NCI-H2081 treated with DMSO at 0.1 percent for 48 hours (cell line): ENCODE data around the gene CYTH3.

Source experiments
- DNase-seq: peaks from one replicate; lab custom pipeline; 2025; lab: John Stamatoyannopoulos, UW

CYTH3 gene

DNA sequence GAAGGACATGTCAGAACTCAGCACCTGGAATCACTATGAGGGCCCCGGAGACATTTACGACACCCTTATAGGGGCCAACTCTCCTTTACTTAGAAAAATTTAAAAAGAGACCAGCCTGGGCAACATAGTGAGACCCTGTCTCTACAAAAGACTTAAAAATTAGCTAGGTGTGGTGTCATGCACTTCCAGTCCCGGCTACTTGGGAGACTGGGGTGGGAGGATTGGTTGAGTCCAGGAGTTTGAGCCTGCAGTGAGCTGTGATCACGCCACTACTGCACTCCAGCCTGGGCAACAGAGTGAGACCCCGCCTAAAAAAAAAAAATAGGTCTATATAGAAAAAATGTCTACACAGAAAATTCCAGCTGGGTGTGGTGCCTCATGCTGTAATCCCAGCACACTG is 7.5 kb upstream of the CYTH3 start:
- DNase-seq: no peak

DNA sequence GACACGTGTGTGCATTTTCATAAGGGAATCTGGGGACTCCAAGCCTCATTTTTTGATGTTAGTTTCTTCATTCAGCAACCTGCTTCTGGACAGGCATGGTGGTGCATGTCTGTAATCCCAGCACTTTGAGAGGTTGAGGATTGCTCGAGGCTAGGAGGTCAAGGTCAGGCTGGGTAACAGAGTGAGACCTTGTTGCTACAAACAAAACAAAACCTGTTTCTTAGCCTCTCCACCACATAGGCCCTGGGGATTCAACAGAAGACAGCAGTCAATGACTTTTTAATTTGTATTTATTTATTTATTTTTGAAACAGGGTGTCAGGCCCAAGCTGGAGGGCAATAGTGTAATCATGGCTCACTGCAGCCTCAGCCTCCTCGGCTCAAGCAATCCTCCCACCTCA is 6.9 kb upstream of the CYTH3 start:
- no peak for DNase-seq

DNA sequence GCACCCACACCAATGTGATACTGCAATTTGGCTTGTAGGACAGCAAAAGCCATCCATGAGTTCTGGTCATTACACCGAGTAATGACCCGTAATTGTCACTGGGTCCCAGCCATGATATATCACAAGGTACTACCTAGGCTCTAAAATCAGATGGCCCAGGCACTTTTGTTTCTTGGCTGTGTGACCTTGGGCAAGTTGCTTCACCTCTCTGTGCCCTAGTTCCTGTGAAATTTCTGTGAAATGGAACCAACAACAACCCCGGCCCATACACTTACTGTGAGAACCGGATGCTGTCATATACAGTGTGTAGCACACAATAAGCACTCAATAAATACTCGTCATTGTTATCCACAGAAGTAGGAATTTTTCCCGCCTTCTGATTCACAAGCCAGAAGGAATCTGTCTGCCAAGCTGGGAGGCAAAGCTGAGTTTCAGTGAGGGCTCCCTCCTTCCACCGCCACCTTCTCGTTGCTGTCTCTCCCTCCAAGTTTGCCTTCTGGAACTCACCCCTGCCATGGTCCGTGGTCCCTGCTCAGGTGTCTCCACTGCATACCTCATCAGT is 6.4 kb upstream of the CYTH3 start:
- DNase-seq: no peak

DNA sequence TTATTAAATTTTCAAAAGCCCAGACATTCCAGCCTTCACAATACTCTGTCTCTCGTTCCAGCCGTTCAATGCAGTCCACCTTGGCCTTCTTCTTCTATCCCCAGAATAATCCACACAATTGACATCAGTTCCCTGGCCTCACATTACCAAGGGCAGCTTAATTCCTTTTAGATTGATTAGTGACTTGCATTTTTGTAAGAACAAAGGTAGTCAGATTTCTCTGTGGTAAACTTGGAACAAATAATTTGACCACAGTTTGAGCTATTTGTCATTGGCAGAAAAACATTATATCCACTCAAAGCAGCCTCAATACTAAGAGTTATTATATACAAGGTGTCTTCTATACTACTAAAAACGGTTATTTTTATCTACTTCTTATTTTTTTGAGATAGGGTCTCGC is 5.1 kb upstream of the CYTH3 start:
- no peak for DNase-seq

DNA sequence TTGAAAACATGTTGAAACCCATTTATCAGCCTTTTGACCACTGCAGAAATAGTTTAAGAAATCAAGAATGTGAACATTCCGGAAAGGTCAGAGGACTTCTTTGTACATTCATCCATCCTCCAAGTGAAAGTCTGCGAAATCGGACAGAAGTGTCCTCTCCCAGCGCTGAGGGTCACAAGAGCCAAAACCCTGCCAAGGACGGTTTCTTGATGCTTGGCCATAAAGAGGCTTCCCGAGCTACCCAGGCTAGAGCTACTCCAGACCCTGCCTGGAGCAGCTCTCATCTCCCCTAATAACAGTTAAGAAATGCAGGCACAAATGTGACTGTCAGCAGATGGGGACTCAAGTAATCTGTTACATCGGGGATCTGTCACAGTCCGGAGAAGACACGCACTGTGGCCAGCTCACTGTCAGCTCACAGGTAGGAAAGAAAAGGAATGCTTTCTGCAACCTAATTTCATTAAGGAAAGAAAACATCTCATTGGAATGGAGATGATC is 4.5 kb upstream of the CYTH3 start:
- no peak for DNase-seq

DNA sequence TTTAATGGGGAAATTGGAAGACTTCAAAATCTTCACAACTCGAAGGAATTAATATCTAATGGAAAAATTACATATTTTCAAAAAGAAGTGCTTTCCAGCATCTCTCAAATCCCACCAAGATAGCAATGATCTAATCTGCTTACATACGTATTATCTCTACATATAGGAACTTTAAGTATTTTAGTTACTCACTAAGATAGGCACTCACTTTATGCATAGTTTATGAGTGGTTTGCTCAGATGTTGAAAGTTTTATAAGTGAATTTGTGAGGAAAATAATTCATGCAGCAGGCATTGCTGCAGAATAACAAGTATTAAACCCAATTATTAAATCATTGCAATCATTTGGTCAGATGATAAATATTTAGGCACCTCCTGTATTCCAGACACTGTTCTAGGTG is 2.3 kb upstream of the CYTH3 start:
- no peak for DNase-seq

DNA sequence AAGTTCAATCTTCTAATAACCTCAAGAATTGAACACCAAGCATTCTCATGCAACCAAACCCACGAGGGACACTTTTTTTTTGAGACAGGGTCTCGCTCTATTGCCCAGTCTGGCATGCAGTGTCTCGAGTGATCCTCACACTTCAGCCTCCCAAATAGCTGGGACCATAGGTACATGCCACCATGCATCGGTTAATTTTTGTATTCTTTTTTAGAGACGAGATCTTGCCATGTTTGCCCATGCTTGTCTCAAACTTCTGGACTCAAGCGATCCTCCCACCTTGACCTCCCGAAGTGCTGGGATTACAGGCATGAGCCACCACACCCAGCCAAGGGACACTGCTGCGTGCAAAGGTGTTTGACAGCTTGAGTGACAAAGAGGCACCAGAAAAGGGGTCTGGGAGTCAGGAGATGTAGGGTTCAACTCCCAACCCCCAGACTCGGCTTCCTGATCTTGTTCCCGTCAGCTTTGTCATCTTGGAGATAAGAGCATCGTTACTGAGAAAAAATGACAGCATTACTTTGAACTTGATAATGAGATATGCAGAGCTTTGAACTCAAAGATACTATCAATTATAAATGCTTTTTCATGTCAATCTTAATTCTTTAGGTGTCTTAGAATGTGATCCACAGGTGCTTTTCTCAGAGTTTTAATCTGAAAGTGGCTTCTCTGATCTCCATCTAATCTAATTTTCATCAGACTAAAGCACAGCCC is 1.6 kb upstream of the CYTH3 start:
- DNase-seq: no peak

DNA sequence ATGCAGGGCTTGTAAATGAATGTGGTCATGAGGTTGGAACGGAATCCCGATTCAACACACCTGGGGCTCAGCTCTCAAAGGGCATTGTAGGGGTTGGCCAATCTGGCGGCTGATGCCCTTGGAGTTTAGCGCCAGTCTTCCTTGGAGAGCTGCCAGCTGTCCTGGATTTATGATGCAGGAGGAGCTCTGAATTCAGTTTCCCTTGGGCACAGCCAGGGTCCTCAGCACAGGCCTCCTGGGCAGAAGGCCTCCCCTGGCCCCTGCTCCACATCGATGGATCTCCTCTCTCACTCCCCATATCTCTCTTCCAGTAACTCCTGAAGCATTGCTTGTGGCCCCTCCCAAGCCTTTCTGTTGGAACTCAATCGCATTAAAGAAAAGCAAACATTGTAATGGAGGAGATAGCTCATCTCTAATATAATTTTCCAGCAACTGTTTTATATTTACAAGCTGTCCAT is 985 bp upstream of the CYTH3 start:
- no peak for DNase-seq

DNA sequence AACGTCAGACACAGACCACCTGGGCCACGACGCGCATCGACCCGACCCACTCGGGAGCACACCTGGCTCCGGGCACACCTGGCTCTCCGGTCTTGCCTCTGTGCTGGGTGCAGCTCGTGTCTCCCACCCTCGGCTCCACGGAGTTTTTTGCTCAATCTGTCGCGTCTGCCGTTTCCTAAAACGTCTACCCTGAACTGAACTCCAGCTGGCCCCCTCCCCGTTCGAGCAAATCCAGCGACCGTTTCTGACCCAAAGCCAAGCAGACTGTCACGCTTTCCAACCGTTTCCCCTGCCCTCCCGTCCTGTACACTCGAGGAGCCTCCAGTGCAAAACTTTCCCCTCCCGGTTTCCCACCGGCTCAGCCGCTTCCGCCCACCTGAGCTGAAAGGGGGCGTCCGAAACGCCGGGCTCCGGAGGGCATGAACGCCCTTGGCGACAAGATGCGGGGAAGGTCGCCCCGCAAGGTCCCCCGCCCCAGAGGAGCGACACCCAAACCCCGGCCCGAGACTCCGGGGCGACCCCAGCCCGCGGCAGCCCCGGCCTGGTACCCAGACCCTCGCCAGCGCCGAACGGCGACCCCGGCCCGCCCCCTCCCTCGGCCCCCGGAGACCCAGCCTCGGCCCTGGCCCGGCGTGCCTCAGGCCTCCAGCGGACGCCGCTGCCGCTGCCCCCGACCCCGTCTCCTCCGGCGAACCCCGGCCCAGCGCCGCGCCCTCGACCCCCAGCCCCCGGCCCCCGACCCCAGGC is 557 bp downstream of the CYTH3 start:
- no peak for DNase-seq

DNA sequence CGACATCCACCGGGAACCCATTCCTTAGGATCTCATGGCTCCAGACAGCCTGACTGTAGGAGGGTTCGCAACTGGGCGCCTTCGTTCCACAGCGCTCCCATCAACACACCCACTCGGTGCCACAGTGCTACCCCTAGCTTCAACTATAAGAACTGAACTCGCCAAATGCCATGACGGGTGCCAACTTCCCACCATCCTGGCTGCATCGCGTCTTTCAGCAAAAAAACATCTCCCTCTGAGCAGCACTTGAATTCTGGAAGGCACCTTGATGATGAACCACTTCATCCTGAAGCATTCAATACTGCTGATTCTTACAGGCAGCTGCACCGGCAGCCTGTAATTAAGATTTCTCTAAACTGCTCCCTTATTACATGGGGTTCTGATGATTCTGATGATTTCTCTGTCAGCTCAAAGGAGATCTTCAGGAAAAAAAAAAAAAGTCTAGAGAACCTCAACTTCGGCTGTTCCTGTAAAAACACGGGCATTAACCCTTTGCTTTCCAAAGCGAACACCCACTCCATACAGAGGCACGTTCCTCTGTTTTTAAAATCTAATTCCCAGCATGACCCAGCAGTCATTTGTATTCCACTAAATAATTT is 1.3 kb downstream of the CYTH3 start:
- DNase-seq: no peak

DNA sequence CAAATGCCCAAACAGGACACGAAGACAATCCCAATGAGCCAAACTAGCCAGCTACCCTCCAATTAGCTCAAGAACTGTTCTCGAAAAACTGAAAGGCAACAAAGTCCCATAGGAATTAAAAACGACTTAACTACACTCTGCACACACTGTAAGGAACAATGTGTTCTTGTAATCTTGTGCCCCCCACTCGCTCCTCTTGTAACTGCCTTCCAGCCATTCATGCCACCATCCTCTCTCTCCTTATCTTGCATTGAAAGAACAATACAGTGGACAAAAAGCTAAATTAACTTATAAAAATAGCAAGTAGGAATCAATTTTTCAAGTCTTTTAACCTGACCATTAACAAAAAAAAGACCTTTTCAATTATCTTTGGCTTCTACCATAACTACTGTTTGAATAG is 2.9 kb downstream of the CYTH3 start:
- DNase-seq: no peak

DNA sequence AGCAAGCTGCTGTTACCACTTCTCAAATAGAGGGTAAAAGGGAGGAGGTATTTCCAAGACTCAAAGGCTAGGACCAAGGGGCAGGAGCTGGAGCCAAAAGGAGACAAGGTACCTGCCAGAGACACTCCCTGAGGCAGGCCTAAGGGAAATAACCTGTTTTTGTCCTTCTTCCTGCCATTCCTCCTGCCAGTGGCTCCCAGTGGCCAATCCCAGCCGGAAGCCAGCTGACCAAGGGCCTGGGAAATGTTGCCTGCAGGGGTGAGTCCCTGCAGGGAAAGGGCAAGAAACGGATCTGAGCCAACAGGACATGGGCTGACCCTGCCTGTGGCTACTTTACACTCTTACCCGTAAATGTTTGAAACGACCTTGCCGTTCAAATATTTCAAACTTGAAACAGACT is 3.5 kb downstream of the CYTH3 start:
- DNase-seq: no peak

DNA sequence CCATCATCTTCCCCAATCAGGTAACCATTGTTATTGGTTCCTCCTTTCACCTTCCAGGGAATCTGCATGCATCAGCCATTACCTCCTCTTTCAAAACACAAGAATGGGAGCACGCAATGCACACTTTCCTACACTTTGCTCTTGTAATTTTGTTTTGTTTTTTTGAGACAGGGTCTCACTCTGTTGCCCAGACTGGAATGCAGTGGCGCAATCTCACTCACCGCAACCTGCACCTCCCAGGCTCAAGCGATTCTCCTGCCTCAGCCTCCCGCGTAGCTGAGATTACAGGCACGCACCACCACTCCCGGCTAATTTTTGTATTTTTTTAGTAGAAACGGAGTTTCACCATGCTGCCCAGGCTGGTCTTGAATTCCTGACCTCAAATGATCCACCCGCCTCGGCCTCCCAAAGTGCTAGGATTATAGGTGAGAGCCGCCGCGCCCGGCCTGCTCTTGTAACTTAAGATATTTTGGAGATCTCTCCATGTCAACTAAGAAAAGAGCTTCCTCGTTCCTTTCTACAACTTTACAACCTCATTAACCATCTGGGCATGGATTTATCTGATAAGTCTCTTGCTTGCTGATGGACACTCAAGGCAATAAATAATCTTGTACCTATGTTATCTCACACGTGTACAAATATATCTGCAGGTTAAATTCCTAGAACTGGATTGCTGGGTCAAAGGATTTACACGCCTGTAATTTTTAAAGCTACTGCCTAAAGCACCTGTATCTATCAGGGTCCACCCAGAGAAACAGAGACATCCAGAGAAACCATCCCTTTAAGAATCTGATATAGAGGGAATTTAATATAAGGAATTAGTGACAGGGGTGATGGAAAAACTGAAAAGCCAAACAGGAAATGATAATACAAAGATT is 4.2 kb downstream of the CYTH3 start:
- DNase-seq: no peak

DNA sequence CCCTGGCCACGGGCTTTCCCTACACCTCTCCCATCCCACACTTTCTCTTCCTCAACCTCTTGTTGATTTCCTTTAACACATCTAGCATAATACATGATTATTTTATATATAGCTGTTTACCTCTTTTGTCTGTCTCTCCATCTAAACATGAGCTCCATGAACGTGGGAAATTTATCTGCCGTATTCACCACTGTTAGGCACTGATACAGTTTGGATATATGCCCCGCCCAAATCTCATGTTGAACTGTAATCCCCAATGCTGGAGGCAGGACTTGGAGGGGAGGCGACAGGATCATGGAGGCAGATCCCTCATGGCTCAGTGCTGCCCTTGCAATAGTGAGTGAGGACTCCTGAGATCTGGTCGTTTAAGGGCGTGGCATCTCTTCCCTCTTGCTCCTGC is 5.7 kb downstream of the CYTH3 start:
- no peak for DNase-seq

DNA sequence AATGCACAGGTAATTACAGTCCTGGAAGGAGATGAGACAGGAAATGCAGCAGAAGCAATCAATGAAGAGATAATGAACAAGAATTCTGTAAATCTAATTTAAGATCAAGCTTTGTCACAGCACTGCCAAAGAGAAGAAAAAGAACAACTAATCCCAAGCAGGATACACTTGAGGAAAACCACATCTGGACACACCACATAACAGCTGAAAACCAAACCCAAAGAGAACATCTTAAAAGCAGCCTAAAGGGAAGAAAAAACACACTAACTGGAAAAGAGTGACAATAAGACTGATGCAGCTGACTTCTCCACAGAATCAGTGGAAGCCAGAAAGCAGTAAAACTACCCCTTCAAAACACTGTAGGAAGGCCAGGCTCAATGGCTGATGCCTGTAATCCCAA is 10.2 kb downstream of the CYTH3 start:
- DNase-seq: no peak

DNA sequence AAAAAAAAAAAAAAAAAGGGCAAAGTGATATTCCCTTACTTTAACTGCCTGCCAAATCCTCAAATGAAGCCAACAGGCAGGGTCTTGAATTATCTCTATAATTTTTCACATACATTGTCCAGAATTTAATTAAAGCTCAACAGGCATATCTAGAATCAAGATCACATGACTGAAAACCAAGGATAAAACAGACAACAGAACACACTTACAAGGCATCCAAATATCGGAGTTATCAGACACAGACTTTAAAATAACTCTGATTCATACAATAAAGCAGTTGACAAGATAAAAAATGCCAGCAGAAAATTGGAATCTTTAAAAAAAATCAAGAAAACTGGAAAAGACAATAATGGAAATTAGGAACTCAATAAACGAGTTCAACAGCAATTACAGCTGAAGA is 10.7 kb downstream of the CYTH3 start:
- DNase-seq: no peak

DNA sequence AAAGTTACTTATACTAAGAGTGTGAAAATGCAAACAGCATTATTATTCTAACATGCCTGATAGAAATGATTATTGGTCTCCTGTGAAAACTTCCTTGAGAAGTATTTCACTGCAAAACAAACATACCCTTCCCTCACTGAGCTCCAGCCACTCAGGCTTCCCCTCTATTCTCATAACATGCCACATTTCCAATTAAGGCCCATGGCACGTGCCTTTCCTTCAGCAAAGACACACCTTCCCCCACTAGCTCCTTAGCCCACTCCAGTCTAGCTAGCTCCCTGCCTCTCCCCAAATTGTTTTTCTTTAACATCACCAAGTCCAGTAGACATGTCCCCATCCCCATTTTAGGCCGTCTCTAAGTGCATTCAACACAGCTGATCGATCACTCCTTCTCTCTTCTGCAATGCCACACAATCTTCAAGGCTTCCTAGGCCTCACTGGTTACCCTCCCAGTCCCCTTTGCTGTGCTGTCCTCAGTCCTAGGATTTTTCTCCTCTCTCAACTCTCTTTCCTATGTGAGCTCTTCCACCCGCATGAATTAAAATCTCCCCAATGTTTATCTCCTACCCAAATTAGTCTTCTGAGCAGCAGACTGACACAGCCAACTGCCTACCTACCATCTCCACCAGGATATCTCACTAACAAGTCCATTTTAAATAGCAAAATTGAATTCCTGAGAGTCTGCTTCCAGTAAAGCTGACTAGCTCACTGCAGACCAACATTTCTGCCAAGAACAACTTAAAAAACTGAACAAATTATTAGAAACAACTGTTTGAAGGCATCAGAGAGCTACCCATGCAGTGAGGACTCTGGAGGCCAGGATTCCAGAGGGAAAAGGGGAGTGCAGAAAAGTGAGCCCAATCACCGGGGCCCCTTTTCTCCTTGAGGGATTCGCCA is 11.9 kb downstream of the CYTH3 start:
- DNase-seq: no peak

DNA sequence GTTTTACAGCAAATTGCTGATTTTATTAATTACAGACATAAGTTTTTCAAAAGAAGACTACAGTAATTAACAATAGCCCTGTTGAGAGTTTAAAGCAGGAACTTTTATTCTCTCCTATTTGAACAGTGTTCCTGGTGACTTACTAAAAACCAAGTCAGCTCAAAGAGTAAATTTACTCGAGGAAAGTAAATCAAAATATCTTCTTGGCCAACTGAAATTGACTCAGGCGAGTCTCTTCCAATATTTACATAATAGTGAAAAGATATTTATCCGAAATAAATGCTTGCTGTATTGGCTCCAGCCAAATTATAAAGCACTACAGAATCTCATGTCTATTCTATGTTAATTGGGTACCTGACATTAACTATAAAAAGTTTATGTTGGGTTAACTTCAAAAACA is 13.2 kb downstream of the CYTH3 start:
- DNase-seq: no peak

DNA sequence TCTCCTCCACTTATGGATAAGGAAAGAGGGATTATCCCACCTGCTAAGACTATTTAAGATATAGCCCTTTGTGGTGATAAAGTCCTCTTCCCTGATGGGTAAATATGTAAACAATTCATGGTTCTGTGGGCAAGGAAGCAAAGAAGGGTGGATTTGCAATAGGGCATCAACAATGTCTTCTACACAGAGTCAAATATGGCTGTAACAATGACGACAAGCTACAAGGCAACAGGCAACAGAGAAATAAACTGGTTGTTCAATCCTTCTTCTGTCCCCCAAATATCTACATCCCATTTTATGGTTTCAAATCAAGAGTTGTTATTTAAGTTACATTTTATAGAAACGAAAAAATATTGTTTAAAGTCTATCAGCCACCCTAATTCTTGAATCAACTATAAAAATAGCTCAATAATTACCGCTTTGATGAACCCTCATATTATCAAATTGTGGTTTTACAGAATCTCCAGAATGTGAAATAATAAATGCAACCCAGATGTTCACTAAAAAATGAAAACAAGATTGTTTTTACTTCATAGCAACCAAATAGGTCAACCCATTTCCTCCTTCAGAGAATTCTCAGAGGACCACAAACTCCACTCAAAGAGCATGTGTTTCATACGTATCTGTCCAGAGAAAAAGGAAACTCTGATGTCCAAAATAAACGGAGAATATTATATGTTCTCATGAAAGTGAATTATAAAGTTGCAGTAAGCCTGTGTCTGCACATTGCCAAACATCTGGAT is 13.8 kb downstream of the CYTH3 start:
- no peak for DNase-seq

DNA sequence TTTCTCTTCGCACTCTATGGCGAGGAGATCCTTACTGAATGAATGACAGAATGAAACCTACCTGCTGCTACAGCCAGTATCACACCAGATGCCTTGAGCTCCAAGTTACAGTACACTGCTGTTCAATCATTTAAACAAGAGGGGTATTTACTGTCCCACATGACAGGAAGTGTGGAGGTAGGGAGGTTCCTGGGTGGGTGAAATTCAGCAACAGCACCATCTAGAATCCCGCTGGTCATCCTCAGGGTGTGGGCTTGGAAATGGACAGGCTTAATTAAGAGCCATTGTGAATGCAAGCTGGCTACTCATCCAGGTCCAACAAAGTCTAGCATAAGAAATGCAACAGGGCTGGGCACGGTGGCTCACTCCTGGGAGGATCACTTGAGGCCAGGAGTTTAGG is 14.7 kb downstream of the CYTH3 start:
- no peak for DNase-seq
